Peyer's patch (tissue), 4 donors: ENCODE data around the gene SLX9.

Experiments
- POLR2A ChIP-seq, 2 donors: fragments of 450-650 bp; IDR thresholded peaks; one replicate each; pipeline ENCODE4 v1.5.1; 2017; ENCODE audit warnings: antibody characterized with exemption in 2 of 2, mild to moderate bottlenecking in 2 of 2, moderate library complexity in 2 of 2
- TF ChIP-seq, protein P1 (sequence below), 6 experiments: fragments of 450-650 bp in 4 of 6; fragments of 200-600 bp in 2 of 6; sonication (generic) in 1 of 6; IDR thresholded peaks; one replicate each; pipeline ENCODE4 v1.5.1; 2017 to 2019; ENCODE audit warnings: antibody characterized with exemption in 6 of 6, mild to moderate bottlenecking in 3 of 6, moderate library complexity in 1 of 6

- TF ChIP-seq, protein P1, sequence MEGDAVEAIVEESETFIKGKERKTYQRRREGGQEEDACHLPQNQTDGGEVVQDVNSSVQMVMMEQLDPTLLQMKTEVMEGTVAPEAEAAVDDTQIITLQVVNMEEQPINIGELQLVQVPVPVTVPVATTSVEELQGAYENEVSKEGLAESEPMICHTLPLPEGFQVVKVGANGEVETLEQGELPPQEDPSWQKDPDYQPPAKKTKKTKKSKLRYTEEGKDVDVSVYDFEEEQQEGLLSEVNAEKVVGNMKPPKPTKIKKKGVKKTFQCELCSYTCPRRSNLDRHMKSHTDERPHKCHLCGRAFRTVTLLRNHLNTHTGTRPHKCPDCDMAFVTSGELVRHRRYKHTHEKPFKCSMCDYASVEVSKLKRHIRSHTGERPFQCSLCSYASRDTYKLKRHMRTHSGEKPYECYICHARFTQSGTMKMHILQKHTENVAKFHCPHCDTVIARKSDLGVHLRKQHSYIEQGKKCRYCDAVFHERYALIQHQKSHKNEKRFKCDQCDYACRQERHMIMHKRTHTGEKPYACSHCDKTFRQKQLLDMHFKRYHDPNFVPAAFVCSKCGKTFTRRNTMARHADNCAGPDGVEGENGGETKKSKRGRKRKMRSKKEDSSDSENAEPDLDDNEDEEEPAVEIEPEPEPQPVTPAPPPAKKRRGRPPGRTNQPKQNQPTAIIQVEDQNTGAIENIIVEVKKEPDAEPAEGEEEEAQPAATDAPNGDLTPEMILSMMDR (IDR thresholded peaks at IDR 0.05): no peak
- TF ChIP-seq POLR2A (IDR thresholded peaks at IDR 0.05): no peak
Measured at GRCh38 chr21:45010096-45010495, 70.3 kb downstream of the SLX9 start.
